ENCODE data around the gene ARHGEF10L. TPM values are rescaled to one million over a fixed set of nuclear protein-coding genes. Genes with fewer than 3 reads are reported as not detected.

Gene ARHGEF10L
- total and polyA plus RNA-seq, 8 donors = 36.2 to 104 (median 52.8) TPM

- intact Hi-C loops (cut with DNase I) = no loop called here
- Histone ChIP-seq H3K4me3 (no peak overlapping the region), H3K9me3 (no peaks in the 10 kb centered on the region), H3K4me1 (no peaks in the 10 kb centered on the region), H3K36me3 (peaks cover 6 to 52% (median 25%) of the 10 kb centered on the region in 3 donors), H3K27ac (no peak overlapping the region), H3K27me3 (no peaks in the 10 kb centered on the region)
- TF ChIP-seq CTCF (IDR thresholded peaks at IDR 0.05) = no peak
- no peak for FAIRE-seq
- no peak for DNase-seq
- 76 to 86% methylated on average over 5 of the region's 5 CpGs for WGBS, 2 donors
- no peak for ATAC-seq
Measured at GRCh38 chr1:17642169-17642568, 102.7 kb downstream of the ARHGEF10L start.

DNA sequence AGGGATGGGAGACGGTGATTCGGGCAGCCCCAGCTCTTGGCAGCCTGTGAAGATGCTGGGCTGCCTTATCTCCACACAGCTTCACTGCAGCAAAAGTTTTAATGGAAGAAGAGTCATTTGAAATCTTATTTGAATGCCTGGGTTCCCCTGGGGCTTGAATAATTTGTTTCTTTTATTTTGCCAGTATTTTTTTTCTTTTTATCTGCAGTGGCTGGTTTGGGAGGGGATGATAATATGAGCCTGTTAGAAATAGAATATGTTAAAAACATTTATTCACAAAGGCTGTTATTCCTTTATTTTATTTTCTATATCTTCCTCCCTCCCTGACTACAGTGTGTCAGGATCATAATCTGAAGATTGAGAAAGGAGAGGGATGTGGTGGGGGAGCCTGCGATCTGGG lies 103.4 kb downstream of the ARHGEF10L start:
- 90% methylated on average over 3 of the region's 3 CpGs for WGBS, 2 donors
- no peak for TF ChIP-seq CTCF (IDR thresholded peaks at IDR 0.05)
- H3K27me3 ChIP-seq = no peaks in the 10 kb centered on the region
- H3K9me3 ChIP-seq = no peaks in the 10 kb centered on the region
- intact Hi-C loops (cut with DNase I) = no loop called here
- H3K4me1 ChIP-seq = no peaks in the 10 kb centered on the region
- FAIRE-seq = no peak
- H3K27ac ChIP-seq = no peak overlapping the region
- peaks cover 2 to 44% (median 17%) of the 10 kb centered on the region in 3 donors for H3K36me3 ChIP-seq
- ATAC-seq = no peak
- H3K4me3 ChIP-seq = no peak overlapping the region
- no peak for DNase-seq

DNA sequence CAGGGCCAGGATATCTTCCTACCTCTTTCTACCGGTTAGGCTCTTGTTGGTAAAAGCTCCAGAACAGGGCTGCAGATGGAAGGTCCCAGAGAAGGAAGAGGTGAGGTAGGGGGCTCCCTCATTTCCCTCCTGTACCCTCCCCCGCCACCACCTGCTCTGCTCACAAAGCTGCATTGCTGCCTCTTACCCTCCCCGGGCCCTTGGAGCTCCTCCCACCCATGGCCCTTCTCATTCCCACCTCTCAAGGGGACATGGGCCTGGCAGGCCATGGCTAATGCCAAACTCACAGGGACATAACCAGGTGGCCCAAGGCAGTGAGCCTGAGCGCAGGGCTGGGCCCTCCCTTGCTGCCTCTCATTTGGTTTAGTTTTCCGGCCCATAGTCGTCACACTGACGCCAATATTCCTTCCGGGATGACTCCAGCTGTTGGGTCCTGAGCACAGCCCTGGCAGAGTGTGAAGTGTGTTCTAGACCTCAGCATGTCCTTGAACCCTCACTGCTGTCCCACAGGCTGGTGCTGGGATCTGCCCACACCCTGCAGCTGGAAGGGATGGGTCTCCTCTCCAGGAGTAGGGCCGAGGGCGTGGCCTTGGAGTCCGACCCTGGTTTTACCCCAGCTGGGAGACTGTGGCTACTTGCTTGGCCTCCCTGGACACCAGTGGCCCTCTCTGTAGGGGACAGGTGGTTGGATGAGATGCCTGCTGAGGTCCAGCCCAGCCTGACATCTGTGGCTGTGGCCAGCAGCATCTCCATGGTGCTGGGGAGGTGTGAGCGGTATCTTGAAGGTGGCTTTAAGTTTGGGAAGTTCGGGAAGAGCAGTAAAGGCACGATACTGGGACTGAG lies 104.6 kb downstream of the ARHGEF10L start:
- Histone ChIP-seq H3K27ac (no peak overlapping the region), H3K4me3 (no peak overlapping the region), H3K27me3 (no peaks in the 10 kb centered on the region), H3K36me3 (peaks cover 0 to 41% (median 10%) of the 10 kb centered on the region in 3 donors), H3K9me3 (no peaks in the 10 kb centered on the region), H3K4me1 (no peaks in the 10 kb centered on the region)
- DNase-seq = no peak
- ATAC-seq = no peak
- TF ChIP-seq CTCF (IDR thresholded peaks at IDR 0.05) = no peak
- FAIRE-seq = no peak
- intact Hi-C loops (cut with DNase I) = no loop called here
- 84 to 85% methylated on average over 14 of the region's 14 CpGs for WGBS, 2 donors

GRCh38 chr1:17645068-17645911 lies 105.8 kb downstream of the ARHGEF10L start:
- no peaks in the 10 kb centered on the region for H3K9me3 ChIP-seq
- no peaks in the 10 kb centered on the region for H3K27me3 ChIP-seq
- intact Hi-C loops (cut with DNase I) = no loop called here
- H3K4me1 ChIP-seq = no peaks in the 10 kb centered on the region
- H3K27ac ChIP-seq = no peak overlapping the region
- WGBS, 2 donors = 92 to 93% methylated on average over 28 of the region's 28 CpGs
- TF ChIP-seq CTCF (IDR thresholded peaks at IDR 0.05) = no peak
- no peak for FAIRE-seq
- no peak overlapping the region for H3K4me3 ChIP-seq
- no peak for ATAC-seq
- H3K36me3 ChIP-seq = peaks cover 0 to 41% (median 5%) of the 10 kb centered on the region in 3 donors
- DNase-seq = no peak
